Measurements from ENCODE around the gene KY.

DNA sequence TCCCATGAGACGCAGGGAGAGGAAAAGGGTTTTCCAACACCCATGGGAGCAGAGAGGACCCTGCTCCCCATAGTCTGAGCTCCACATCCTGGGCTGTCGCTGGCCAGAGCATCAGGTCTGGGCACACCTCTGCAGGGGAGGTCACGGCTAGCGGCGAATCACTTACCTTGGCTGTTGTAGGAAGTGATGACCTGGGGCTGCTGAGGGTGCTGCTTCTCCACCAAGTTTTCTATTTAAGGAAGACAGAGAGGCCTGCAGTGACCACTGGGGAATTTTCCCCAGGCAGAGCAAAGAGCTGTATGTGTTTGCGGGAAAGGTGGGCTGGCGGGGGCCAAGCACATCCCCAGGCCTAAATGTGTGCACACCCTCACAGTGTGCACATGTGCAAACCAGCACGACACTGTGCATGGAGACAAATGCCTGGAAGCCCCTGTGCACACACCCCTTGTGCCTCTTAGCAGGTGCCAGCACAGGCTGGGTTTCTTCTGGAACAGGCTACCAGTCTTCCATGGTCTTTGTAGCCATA is 7.6 kb downstream of the KY start:
- TF ChIP-seq CTCF (IDR thresholded peaks at IDR 0.05) (no peak), POLR2AphosphoS5 (IDR thresholded peaks at IDR 0.05) (no peak)
